Panc1 (cell line): ENCODE results near the gene BLOC1S3.

Experiments used
- POLR2AphosphoS5 ChIP-seq: IDR thresholded peaks from 2 replicates; pipeline ENCODE4 v1.6.1; 2012; ENCODE audit warnings: mild to moderate bottlenecking, low read depth, low read length, moderate library complexity
- TF ChIP-seq, protein P1 (sequence below): fragments of 450-650 bp; IDR thresholded peaks from 2 replicates; pipeline ENCODE4 v1.5.1; 2017; ENCODE audit warnings: mild to moderate bottlenecking

DNA sequence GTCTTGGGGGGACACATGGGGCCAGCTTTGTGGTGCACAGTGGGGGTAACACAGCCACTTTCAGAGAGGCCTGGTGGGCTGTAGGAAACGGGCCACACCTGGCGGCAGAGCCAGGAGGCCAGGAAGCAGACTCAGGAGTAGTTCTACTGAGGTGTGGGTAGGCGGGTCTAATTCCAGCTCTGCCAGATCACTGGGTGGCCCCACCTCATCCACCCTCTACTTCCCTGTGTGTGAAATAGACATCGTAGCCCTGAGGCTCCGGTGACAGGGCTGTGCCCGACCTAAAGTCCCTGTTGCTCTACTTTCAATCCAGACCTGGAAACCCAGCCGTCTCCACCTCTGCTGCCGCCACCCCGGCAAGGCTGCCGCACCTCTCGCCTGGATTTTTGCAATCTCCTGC lies 21.8 kb upstream of the BLOC1S3 start:
- TF ChIP-seq, protein P1, sequence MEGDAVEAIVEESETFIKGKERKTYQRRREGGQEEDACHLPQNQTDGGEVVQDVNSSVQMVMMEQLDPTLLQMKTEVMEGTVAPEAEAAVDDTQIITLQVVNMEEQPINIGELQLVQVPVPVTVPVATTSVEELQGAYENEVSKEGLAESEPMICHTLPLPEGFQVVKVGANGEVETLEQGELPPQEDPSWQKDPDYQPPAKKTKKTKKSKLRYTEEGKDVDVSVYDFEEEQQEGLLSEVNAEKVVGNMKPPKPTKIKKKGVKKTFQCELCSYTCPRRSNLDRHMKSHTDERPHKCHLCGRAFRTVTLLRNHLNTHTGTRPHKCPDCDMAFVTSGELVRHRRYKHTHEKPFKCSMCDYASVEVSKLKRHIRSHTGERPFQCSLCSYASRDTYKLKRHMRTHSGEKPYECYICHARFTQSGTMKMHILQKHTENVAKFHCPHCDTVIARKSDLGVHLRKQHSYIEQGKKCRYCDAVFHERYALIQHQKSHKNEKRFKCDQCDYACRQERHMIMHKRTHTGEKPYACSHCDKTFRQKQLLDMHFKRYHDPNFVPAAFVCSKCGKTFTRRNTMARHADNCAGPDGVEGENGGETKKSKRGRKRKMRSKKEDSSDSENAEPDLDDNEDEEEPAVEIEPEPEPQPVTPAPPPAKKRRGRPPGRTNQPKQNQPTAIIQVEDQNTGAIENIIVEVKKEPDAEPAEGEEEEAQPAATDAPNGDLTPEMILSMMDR, result no peak
- TF ChIP-seq POLR2AphosphoS5, result no peak
